WERI-Rb-1 (cell line): ENCODE data around the gene TBPL2.
A peak's percentile ranks its signal among the peaks of the same experiment; 100 is the strongest.

Source experiments
- DNase-seq: peaks from one replicate; pipeline ENCODE4 v3.0.0-alpha.2; 2020
- H3K27ac ChIP-seq: fragments of 250-450 bp; sonication (Bioruptor Pico); 2 replicates; pipeline ENCODE4 v1.5.1; 2020; ENCODE audit warnings: mild to moderate bottlenecking, moderate library complexity
- H3K27me3 ChIP-seq: fragments of 250-450 bp; sonication (Bioruptor Pico); 2 replicates; pipeline ENCODE4 v1.5.1; 2021; ENCODE audit warnings: mild to moderate bottlenecking, low read depth, moderate library complexity; ENCODE audit not compliant: insufficient read depth, severe bottlenecking
- H3K36me3 ChIP-seq: fragments of 250-450 bp; sonication (Bioruptor Pico); 2 replicates; pipeline ENCODE4 v1.5.1; 2020; ENCODE audit warnings: mild to moderate bottlenecking, moderate library complexity
- H3K4me3 ChIP-seq: 2 replicates; pipeline ENCODE4 v1.5.1; 2011; ENCODE audit warnings: low read depth, mild to moderate bottlenecking, control low read depth, low read length
- H3K9me3 ChIP-seq: fragments of 250-450 bp; sonication (Bioruptor Pico); 2 replicates; pipeline ENCODE4 v1.5.1; 2021; ENCODE audit warnings: mild to moderate bottlenecking, moderate library complexity; ENCODE audit not compliant: severe bottlenecking
- TF ChIP-seq, protein P1 (sequence below): IDR thresholded peaks from 2 replicates; pipeline ENCODE4 v1.5.1; 2011; ENCODE audit warnings: low read depth, mild to moderate bottlenecking, control low read depth, inconsistent platforms, low read length

Gene TBPL2

DNA sequence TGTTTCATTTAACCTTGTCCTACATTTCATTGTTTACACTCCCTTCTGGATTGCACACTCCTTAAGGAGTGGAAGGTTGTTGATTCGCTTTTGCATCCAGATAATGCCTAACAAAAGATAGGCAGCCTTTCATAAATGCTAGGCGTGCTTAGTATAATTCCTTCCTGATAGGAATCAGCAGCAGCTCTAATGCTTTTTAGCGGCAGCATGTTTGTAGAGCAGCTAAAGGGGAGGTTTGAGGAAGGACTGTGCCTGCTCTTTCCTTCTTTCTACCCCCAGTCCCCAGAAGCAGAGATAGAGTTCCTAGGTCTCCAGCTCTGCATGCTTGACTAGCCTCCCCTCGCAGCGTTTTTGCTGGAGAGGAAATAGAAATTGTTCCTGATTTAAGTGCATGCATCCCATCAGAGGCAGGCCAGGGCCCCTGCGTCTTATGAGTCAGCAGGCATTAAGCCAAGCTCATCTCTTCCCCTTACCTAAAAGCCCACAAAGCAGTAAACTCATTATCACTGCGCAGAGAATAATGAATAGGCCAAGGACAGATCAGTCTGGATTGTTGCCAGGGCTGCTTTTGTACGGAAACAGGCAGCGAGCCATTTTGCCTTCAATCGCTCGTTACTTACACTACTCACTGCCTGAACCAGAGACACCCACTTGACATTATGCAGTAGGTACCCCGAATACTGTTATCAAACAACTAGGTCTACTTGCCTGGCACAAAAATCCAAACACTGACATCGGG, 14.0 kb upstream of the TBPL2 start:
- peak overlapping the region; percentile 31 for H3K4me3 ChIP-seq
- peak; percentile 82 for DNase-seq
- H3K27ac ChIP-seq = peak overlapping the region; percentile 86
- H3K9me3 ChIP-seq = peaks cover 9% of the 10 kb centered on the region
- TF ChIP-seq, protein P1, sequence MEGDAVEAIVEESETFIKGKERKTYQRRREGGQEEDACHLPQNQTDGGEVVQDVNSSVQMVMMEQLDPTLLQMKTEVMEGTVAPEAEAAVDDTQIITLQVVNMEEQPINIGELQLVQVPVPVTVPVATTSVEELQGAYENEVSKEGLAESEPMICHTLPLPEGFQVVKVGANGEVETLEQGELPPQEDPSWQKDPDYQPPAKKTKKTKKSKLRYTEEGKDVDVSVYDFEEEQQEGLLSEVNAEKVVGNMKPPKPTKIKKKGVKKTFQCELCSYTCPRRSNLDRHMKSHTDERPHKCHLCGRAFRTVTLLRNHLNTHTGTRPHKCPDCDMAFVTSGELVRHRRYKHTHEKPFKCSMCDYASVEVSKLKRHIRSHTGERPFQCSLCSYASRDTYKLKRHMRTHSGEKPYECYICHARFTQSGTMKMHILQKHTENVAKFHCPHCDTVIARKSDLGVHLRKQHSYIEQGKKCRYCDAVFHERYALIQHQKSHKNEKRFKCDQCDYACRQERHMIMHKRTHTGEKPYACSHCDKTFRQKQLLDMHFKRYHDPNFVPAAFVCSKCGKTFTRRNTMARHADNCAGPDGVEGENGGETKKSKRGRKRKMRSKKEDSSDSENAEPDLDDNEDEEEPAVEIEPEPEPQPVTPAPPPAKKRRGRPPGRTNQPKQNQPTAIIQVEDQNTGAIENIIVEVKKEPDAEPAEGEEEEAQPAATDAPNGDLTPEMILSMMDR = no peak
- no peaks in the 10 kb centered on the region for H3K27me3 ChIP-seq
- no peaks in the 10 kb centered on the region for H3K36me3 ChIP-seq

DNA sequence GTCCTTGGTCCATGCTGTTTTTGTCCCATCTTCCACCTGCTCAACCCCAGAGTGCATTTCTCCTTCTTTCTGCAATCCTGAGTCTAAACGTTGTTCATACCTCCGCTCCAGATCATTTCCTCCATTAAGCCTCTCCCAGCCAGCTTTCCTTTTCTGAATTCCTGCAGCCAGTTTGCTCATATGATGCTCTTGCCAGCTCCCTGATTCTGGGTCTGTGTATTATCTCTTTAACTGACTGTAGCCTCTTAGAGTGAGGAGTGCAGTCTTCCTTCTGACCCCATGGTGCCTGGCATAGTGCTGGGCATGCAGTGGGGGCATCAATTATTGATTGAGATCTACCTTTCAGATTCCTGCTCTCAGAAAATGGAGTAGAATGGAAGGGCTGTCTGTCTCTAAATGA, 11.5 kb upstream of the TBPL2 start:
- Histone ChIP-seq H3K27me3 (no peaks in the 10 kb centered on the region), H3K9me3 (peaks cover 2% of the 10 kb centered on the region), H3K27ac (no peak overlapping the region), H3K4me3 (no peak overlapping the region), H3K36me3 (no peaks in the 10 kb centered on the region)
- TF ChIP-seq, protein P1 = no peak
- no peak for DNase-seq

DNA sequence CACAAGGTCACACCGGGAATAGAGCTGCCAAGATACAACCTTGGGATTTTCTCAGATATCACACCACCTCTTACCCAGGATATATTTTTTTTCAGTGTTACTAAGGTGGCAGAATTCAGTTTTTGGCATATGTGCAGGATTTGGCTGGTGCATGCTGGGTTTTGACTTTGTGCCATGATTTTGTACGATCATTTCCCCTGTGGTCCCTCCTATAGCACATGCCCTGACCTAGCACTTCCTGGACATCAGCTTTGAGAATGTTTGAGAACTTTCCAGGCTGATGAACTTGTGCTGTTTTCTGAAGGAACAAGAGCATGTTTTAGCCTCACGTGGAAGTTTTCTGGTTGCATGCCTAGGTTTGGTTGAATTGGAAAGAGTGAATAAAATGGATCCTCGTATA, 11.0 kb upstream of the TBPL2 start:
- Histone ChIP-seq H3K27me3 (no peaks in the 10 kb centered on the region), H3K4me3 (no peak overlapping the region), H3K9me3 (no peaks in the 10 kb centered on the region), H3K27ac (no peak overlapping the region), H3K36me3 (no peaks in the 10 kb centered on the region)
- DNase-seq = no peak
- TF ChIP-seq, protein P1 = no peak

DNA sequence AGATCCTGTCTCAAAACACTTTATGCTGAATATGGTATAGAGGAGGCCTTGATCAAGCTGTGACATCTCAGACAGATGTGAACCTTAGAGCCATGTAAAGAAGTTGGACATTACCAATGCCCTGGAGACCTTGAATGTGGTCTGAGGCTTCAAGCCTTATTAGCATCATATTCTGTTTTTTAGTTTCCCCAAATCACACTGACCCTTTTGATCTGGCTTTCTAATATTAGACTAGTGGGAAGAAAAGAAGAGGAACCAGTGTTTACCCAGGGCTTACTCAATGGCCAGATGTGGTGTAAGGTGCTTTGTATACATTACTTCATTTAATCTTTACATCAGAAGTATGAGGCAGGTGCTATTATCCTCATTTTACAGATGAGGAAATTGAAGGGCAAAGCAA, 10.6 kb upstream of the TBPL2 start:
- H3K27me3 ChIP-seq = no peaks in the 10 kb centered on the region
- H3K36me3 ChIP-seq = no peaks in the 10 kb centered on the region
- H3K27ac ChIP-seq = no peak overlapping the region
- no peak overlapping the region for H3K4me3 ChIP-seq
- H3K9me3 ChIP-seq = no peaks in the 10 kb centered on the region
- DNase-seq = no peak
- TF ChIP-seq, protein P1 = no peak

DNA sequence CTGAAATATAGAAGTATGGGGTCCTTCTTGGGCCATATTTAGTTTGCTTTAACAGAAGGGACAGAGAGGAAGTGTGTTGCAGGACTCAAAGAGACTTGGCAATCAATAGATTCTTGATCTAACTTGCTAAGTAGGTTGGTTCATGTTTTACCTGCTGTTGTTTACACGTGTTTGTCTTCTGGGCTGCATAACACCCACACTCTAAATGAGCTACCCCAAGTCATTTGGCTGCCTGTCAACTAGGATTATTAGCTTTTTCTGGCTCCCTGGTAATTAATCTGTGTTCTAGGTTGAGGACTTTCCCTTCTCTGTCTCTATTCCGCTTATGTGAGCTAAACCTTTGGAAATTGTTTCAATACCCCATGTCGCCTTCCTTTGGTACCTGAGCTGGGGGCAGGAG, 10.1 kb upstream of the TBPL2 start:
- H3K9me3 ChIP-seq = no peaks in the 10 kb centered on the region
- DNase-seq = no peak
- no peaks in the 10 kb centered on the region for H3K36me3 ChIP-seq
- TF ChIP-seq, protein P1 = no peak
- no peak overlapping the region for H3K27ac ChIP-seq
- H3K27me3 ChIP-seq = no peaks in the 10 kb centered on the region
- H3K4me3 ChIP-seq = no peak overlapping the region

DNA sequence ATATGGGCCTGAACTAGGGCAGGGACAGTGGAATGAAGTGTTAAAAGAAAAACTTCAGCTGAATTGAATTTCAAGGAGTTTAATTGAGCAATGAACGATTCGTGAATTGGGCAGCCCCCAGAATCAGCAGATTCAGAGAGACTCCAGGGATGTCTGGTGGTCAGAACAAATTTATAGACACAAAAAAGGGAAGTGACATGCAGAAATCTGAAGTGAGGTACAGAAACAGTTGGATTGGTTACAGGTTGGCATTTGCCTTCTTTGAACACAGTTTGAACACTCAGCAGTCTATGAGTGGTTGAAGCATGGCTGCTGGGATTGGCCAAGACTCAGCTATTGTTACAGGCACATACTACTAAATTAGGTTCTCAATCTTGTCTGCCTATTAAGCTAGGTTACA, 9.7 kb upstream of the TBPL2 start:
- H3K4me3 ChIP-seq = no peak overlapping the region
- no peak overlapping the region for H3K27ac ChIP-seq
- H3K27me3 ChIP-seq = no peaks in the 10 kb centered on the region
- TF ChIP-seq, protein P1 = no peak
- no peaks in the 10 kb centered on the region for H3K36me3 ChIP-seq
- H3K9me3 ChIP-seq = no peaks in the 10 kb centered on the region
- no peak for DNase-seq
